Osteoblast (primary cell): ENCODE data around the gene CEMIP2. TPM values are rescaled to one million over a fixed set of nuclear protein-coding genes. Genes with fewer than 3 reads are reported as not detected.
A peak's percentile ranks its signal among the peaks of the same experiment; 100 is the strongest.
"Not testable (repeated sequence)": the region's sequence is repeated elsewhere in the genome, so short reads cannot be mapped to it uniquely, and the experiment has no call there.

Experiments used
- DNase-seq: peaks from one replicate; pipeline ENCODE4 v3.0.0; 2011; ENCODE audit warnings: low spot score, mixed read lengths; ENCODE audit not compliant: insufficient read length; ENCODE audit errors: missing footprints
- H2AFZ ChIP-seq: 2 replicates; pipeline ENCODE4 v1.6.0; 2011; ENCODE audit warnings: mild to moderate bottlenecking, low read length
- H3K27ac ChIP-seq: 2 replicates; pipeline ENCODE4 v1.5.1; 2011; ENCODE audit warnings: mild to moderate bottlenecking, low read depth, low read length, moderate library complexity
- H3K27me3 ChIP-seq: 2 replicates; pipeline ENCODE4 v1.6.0; 2012; ENCODE audit warnings: mild to moderate bottlenecking, control low read depth, inconsistent platforms, low read length, moderate library complexity; ENCODE audit not compliant: insufficient read depth
- H3K36me3 ChIP-seq: 2 replicates; pipeline ENCODE4 v1.5.1; 2011; ENCODE audit warnings: mild to moderate bottlenecking, low read length, control low read depth, moderate library complexity; ENCODE audit not compliant: insufficient read depth
- H3K4me1 ChIP-seq: 2 replicates; pipeline ENCODE4 v1.5.1; 2011; ENCODE audit warnings: mild to moderate bottlenecking, low read length, control low read depth, moderate library complexity; ENCODE audit not compliant: insufficient read depth
- H3K4me2 ChIP-seq: 2 replicates; pipeline ENCODE4 v1.6.0; 2011; ENCODE audit warnings: mild to moderate bottlenecking, low read length; ENCODE audit not compliant: insufficient read depth
- H3K4me3 ChIP-seq: fragments of 200-600 bp; sonication (generic); 3 replicates; pipeline ENCODE4 v1.5.1; 2012; ENCODE audit warnings: mild to moderate bottlenecking, low read length, inconsistent platforms; ENCODE audit not compliant: insufficient read depth
- H3K79me2 ChIP-seq: 2 replicates; pipeline ENCODE4 v1.6.0; 2012; ENCODE audit warnings: mild to moderate bottlenecking, low read length, control low read depth, inconsistent platforms; ENCODE audit not compliant: insufficient read depth
- H3K9me3 ChIP-seq: 2 replicates; pipeline ENCODE4 v1.5.1; 2011; ENCODE audit warnings: low read depth, low read length, control low read depth
- H4K20me1 ChIP-seq: 2 replicates; pipeline ENCODE4 v1.6.0; 2012; ENCODE audit warnings: mild to moderate bottlenecking, low read length, control low read depth; ENCODE audit not compliant: insufficient read depth
- total RNA-seq: library from RNA; depleted of rRNA; stranded (reverse); fragments of >200 nt; gene quantifications from 2 replicates; pipeline ENCODE4 v1.2.3, GENCODE V29; 2012
- TF ChIP-seq, protein P1 (sequence below): IDR thresholded peaks from 2 replicates; pipeline ENCODE4 v1.5.1; 2011; ENCODE audit warnings: mild to moderate bottlenecking, low read depth, low read length, moderate library complexity; ENCODE audit errors: extremely low read depth

CEMIP2 gene
- total RNA-seq, 1 donor = 66.2 TPM

DNA sequence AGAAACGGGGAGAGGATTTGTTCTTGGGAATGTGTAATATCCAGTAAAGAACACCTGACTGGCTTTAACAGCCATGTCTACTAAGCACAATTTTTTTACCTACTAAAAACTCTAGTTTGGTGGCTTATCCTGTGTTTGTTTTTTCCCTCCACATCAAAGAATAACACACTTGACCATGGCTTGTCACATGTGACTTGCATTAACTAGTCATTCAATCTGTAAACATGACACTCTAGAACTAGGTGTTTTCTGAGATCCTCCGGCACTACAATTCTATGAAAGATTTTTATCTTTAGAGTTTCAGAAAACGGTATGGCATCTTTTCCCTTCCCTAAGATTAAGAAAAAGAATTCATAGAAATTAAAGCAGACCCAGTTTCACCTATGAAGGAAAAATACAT is 103.7 kb downstream of the CEMIP2 start:
- DNase-seq = no peak
- Histone ChIP-seq H3K4me3 (no peak overlapping the region), H3K79me2 (no peaks in the 10 kb centered on the region), H3K36me3 (no peaks in the 10 kb centered on the region), H3K4me1 (peaks cover 18% of the 10 kb centered on the region), H3K9me3 (no peaks in the 10 kb centered on the region), H4K20me1 (no peaks in the 10 kb centered on the region), H3K27me3 (no peaks in the 10 kb centered on the region), H3K4me2 (peak overlapping the region; percentile 16), H2AFZ (no peak overlapping the region), H3K27ac (peak overlapping the region; percentile 38)
- TF ChIP-seq, protein P1, sequence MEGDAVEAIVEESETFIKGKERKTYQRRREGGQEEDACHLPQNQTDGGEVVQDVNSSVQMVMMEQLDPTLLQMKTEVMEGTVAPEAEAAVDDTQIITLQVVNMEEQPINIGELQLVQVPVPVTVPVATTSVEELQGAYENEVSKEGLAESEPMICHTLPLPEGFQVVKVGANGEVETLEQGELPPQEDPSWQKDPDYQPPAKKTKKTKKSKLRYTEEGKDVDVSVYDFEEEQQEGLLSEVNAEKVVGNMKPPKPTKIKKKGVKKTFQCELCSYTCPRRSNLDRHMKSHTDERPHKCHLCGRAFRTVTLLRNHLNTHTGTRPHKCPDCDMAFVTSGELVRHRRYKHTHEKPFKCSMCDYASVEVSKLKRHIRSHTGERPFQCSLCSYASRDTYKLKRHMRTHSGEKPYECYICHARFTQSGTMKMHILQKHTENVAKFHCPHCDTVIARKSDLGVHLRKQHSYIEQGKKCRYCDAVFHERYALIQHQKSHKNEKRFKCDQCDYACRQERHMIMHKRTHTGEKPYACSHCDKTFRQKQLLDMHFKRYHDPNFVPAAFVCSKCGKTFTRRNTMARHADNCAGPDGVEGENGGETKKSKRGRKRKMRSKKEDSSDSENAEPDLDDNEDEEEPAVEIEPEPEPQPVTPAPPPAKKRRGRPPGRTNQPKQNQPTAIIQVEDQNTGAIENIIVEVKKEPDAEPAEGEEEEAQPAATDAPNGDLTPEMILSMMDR = no peak

DNA sequence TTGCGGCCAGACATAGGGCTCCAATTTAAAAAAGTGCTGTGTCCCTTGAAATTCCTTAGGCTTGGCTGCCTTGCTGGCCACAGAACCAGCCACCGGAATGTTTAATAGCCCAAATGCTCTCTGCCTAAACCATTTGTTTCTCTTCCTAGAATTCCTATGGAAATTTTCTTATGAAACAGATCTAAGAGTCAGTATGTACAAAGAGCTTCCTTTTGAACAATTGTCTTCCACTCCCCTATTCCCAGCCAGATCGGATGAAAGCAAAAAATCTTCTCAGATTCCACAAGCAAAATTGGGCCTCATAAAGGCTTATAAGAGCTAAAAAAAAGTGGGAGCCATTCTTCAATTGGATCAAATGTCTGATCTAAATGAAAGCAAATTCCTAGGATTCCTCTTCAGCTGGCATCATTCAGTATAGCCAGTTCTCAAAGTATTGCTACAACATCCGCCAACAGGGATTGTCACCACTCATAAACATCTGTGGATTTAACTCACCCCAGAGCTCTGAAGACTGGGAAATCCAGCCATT is 104.3 kb downstream of the CEMIP2 start:
- Histone ChIP-seq H3K4me1 (peaks cover 18% of the 10 kb centered on the region), H3K79me2 (no peaks in the 10 kb centered on the region), H3K36me3 (no peaks in the 10 kb centered on the region), H3K9me3 (no peaks in the 10 kb centered on the region), H3K4me2 (peak overlapping the region; percentile 16), H3K4me3 (peak overlapping the region; percentile 32), H4K20me1 (no peaks in the 10 kb centered on the region), H2AFZ (peak overlapping the region; percentile 14), H3K27me3 (no peaks in the 10 kb centered on the region), H3K27ac (peak overlapping the region; percentile 38)
- TF ChIP-seq, protein P1 = no peak
- no peak for DNase-seq

DNA sequence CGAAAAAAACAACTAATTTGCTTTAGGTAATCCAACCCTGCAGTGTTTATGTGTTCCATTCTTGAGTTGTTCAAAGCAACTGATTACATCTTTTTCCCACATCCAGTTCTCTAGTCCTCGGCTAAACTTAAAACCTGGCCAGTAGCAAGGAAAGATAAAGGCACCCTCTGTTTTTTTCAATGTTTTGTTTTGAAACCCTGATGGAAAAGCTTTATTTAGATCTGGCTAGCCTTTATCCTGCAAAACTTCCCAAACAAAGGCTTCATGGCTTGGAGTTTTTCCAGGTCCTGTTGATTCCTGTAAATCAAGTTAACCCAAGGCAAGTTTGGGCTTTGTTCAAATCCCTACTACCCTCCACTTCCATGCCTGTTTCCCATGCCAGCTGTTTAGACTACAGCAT is 105.1 kb downstream of the CEMIP2 start:
- Histone ChIP-seq H3K27me3 (no peaks in the 10 kb centered on the region), H3K4me1 (peaks cover 18% of the 10 kb centered on the region), H3K4me2 (peak overlapping the region; percentile 16), H3K79me2 (no peaks in the 10 kb centered on the region), H3K4me3 (no peak overlapping the region), H4K20me1 (no peaks in the 10 kb centered on the region), H3K36me3 (no peaks in the 10 kb centered on the region), H3K27ac (peak overlapping the region; percentile 38), H2AFZ (no peak overlapping the region), H3K9me3 (no peaks in the 10 kb centered on the region)
- no peak for DNase-seq
- TF ChIP-seq, protein P1 = no peak

DNA sequence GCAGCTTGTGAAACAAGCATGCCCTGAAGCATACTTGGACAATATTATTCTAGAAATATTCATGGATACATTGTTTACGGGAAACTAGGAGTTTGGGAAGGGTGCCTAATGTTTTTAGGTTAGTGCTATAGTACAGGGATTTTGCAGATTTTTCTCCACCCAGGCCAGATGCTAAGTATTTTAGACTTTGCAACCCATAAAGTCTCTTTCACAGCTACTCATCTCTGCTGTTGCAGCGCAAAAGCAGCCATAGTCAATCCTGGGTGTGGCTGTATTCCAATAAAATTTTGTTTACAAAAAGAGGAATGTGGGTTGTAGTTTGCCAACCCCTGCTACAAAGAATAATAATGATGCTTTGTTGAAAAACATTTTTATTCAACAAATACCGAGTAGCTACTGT is 106.2 kb downstream of the CEMIP2 start:
- H3K4me1 ChIP-seq = peaks cover 18% of the 10 kb centered on the region

DNA sequence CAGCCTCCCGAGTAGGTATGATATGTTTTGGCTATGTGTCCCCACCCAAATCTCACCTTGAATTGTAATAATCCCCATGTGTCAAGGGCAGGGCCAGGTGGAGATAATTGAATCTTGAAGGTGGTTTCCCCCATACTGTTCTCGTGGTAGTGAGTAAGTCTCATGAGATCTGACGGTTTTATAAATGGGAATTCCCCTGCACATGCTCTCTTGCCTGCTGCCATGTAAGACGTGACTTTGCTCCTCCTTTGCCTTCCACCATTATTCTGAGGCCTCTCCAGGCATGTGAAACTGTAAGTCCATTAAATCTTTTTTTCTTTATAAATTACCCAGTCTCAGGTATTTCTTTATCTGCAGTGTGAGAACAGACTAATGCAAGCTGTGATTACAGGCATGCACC is 111.0 kb downstream of the CEMIP2 start:
- H3K9me3 ChIP-seq, H2AFZ ChIP-seq, H3K27ac ChIP-seq, H3K79me2 ChIP-seq, H3K4me3 ChIP-seq, H4K20me1 ChIP-seq, H3K27me3 ChIP-seq, DNase-seq, H3K4me1 ChIP-seq, H3K4me2 ChIP-seq, H3K36me3 ChIP-seq: not testable (repeated sequence)

More for the DNA sequence above, 106.2 kb downstream of the CEMIP2 start:
- Histone ChIP-seq H3K9me3 (no peaks in the 10 kb centered on the region), H3K4me3 (no peak overlapping the region), H3K79me2 (no peaks in the 10 kb centered on the region), H4K20me1 (no peaks in the 10 kb centered on the region), H3K4me2 (no peak overlapping the region), H2AFZ (no peak overlapping the region), H3K36me3 (no peaks in the 10 kb centered on the region), H3K27ac (no peak overlapping the region), H3K27me3 (no peaks in the 10 kb centered on the region)
- TF ChIP-seq, protein P1 = no peak
- DNase-seq = no peak
